ENCODE measurements around the gene WDFY1.
A peak's percentile ranks its signal among the peaks of the same experiment; 100 is the strongest.

The WDFY1 gene

GRCh38 chr2:223856584-223856983 lies 88.6 kb downstream of the WDFY1 start:
- no peak for DNase-seq (ENCODE audit: low read depth, low spot score)

- DNase-seq (ENCODE audit: low read depth, low spot score): no peak
These were observed 89.1 kb downstream of the WDFY1 start for GRCh38 chr2:223856021-223856420.

- DNase-seq (ENCODE audit: low read depth, low spot score): no peak
These were observed 89.7 kb downstream of the WDFY1 start for GRCh38 chr2:223855426-223855825.

- no peak for DNase-seq (ENCODE audit: low read depth, low spot score)
These were observed 90.4 kb downstream of the WDFY1 start for GRCh38 chr2:223854741-223855140.

GRCh38 chr2:223853425-223853837 lies 91.7 kb downstream of the WDFY1 start:
- no peak for DNase-seq (ENCODE audit: low read depth, low spot score)

- no peak for DNase-seq (ENCODE audit: low read depth, low spot score)
These were observed 92.8 kb downstream of the WDFY1 start for GRCh38 chr2:223852281-223852795.

- no peak for DNase-seq (ENCODE audit: low read depth, low spot score)
These were observed 97.7 kb downstream of the WDFY1 start for GRCh38 chr2:223847410-223847809.

- peak; percentile 80 for DNase-seq (ENCODE audit: low read depth, low spot score)
These were observed 98.6 kb downstream of the WDFY1 start for GRCh38 chr2:223846515-223846914.

GRCh38 chr2:223841436-223842190 lies 103.5 kb downstream of the WDFY1 start:
- no peak for DNase-seq (ENCODE audit: low read depth, low spot score)

GRCh38 chr2:223837287-223838061 lies 107.7 kb downstream of the WDFY1 start, which contains the start of gene AP1S3:
TSS of gene AP1S3 (minus strand) at chr2:223837582. CDS start at chr2:223837450, 132 bp downstream.
- peak; percentile 82 for DNase-seq (ENCODE audit: low read depth, low spot score)

- DNase-seq (ENCODE audit: low read depth, low spot score): peak; percentile 77
These were observed 109.2 kb downstream of the WDFY1 start for GRCh38 chr2:223835701-223836532.

GRCh38 chr2:223834431-223834830 lies 110.7 kb downstream of the WDFY1 start:
- no peak for DNase-seq (ENCODE audit: low read depth, low spot score)

- DNase-seq (ENCODE audit: low read depth, low spot score): peak; percentile 58
These were observed 112.8 kb downstream of the WDFY1 start for GRCh38 chr2:223832241-223832903.

GRCh38 chr2:223829128-223829527 lies 116.0 kb downstream of the WDFY1 start:
- DNase-seq (ENCODE audit: low read depth, low spot score): no peak

- DNase-seq (ENCODE audit: low read depth, low spot score): no peak
These were observed 116.8 kb downstream of the WDFY1 start for GRCh38 chr2:223828314-223828713.

- DNase-seq (ENCODE audit: low read depth, low spot score): no peak
These were observed 118.1 kb downstream of the WDFY1 start for GRCh38 chr2:223826995-223827394.

Measured in astrocyte of the hippocampus (primary cell).